Measurements from ENCODE around the gene ZSCAN21.

The ZSCAN21 gene

DNA sequence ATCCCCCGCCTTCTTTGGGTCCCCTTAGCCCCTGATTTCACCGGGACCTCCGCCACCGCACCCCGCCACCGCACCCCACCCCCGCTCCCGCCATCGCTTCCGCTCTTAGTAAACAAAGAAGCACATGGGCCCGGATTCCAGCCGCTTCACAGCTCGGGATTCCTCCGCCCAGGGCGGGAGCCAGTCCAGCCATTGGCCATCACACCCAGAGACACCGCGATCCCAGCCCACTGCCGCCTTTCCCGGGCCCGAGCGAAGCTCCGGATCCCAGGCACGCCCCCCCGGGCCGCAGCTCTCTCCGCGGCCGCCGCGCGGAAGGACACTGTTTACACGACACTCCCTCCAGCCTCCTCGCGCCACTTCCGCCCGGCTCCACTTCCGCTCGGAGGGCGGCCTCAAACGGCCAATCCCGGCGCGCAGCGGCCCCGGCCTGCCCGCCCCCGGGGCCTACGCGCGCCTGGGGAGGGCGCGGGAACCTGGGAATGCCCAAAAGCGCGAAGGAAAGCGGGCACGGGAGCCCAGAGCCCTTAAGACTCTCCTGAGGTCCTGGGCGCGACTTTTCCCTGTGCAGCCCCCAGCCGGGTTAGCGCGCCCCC, 50.9 kb downstream of the ZSCAN21 start:
- ATAC-seq: peak; percentile 73
- DNase-seq: peak; percentile 91

DNA sequence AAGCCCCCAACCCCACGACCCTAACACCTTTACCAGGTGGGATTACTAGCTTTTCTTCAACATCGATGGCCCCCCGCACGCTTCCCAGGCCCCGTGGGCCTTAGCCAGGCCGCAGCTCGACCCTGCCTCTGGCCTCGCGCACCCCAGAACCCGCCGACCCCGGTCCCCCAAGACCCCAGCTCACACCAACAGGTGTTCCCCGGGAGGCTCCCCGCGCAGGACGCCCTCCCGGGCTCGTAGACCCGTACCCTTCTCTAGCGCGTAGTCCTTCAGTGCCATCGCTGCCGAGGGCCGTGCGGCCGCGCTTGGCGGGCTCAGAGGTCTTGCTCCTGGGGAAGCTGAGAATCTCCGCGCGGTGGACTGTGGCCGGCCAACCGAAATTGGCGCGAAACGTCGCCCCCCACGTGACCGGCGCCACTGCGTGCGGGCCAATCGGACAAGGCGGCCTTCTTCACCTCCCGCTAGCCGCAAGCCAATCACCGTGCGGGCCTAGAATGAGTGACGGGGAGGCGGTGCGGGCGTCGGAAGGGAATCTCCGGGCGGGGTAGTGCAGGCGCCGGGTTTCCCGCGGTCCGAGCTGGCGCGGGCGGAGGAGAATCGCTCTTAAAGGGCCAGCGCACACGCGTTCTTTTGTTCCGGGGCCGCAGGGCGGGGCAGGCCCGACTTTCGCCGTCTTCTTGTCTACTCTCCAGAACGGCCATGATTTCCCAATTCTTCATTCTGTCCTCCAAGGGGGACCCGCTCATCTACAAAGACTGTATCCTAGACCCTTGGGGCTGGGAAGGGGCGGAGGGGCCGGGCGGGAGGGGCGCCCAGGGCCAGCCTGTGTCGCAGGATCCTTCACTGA, 51.7 kb downstream of the ZSCAN21 start, which contains the start of the genes AP4M1 and MCM7:
Gene AP4M1, plus strand, starts transcription at position 628 of the 847 bp plus-strand sequence. Its CDS starts 72 bp downstream, at position 700.
Gene MCM7, minus strand, starts transcription at position 382 of the 847 bp plus-strand sequence. Its CDS starts 103 bp downstream, at position 279.
- peak; percentile 91 for ATAC-seq
- peak; percentile 99 for DNase-seq

DNA sequence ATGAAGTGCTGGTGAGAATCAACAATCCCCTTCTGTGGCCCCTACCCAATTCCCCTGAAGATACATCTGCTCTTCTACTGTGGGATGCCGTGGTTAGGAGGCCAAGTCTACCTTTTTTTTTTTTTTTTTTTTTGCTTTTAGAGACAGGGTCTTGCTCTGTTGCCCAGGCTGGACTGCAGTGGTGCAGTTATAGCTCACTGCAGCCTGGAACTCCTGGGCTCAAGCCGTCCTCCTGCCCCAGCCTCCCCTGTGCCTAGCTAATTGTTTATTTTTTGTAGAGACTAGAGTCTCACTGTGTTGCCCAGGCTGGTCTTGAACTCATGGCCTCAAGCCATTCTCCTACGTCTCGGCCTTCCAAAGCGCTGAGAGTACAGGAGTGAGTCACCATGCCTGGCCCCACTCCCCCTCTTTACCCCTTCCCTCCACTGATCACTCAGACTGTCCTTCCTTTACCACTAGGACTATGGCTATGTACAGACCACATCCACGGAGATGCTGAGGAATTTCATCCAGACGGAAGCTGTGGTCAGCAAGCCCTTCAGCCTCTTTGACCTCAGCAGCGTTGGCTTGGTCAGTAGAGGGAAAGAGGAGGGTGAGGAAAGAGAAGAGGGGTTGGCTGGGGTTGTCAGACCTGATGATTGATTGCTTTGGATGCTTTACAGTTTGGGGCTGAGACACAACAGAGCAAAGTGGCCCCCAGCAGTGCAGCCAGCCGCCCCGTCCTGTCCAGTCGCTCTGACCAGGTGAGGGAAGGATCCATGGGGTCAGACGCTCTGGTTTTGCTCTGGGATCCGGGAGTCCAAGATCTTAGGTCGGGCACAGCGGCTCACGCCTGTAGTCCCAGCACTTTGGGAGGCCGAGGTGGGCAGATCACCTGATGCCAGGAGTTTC, 53.6 kb downstream of the ZSCAN21 start:
- ATAC-seq (no peak), DNase-seq (no peak)

DNA sequence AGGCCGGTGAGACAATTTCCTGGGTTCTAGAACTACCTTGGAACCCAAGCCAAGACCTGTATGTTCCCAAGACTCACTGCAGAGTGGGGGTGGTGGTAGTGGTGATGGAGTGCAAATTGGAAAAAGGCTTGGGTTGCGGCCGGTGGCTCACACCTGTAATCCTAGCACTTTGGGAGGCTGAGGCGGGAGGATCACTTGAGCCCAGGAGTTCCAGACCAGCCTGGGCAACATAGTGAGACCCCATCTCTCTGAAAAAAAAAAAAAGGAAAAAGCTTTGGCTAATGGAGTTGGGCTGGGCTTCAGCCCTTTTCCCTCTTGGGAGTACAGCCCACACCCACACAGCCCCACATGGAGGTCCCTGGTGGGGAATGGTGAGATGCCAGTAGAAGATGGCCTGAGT, 56.0 kb downstream of the ZSCAN21 start:
- no peak for DNase-seq
- no peak for ATAC-seq

DNA sequence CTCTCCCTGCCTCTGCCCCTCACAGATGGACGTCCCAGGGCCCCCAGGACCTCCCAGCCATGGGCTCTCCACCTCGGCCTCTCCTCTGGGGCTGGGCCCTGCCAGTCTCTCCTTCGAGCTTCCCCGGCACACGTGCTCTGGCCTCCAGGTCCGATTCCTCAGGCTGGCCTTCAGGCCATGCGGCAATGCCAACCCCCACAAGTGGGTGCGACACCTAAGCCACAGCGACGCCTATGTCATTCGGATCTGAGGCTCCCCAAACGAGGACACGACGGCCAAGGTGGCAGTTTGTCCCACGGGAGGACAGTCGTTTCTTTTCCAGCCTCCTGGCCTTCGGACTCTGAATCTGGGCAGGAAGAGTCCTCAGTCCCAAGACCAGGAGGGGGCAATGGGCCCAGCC, 57.1 kb downstream of the ZSCAN21 start:
- DNase-seq (no peak), ATAC-seq (no peak)

DNA sequence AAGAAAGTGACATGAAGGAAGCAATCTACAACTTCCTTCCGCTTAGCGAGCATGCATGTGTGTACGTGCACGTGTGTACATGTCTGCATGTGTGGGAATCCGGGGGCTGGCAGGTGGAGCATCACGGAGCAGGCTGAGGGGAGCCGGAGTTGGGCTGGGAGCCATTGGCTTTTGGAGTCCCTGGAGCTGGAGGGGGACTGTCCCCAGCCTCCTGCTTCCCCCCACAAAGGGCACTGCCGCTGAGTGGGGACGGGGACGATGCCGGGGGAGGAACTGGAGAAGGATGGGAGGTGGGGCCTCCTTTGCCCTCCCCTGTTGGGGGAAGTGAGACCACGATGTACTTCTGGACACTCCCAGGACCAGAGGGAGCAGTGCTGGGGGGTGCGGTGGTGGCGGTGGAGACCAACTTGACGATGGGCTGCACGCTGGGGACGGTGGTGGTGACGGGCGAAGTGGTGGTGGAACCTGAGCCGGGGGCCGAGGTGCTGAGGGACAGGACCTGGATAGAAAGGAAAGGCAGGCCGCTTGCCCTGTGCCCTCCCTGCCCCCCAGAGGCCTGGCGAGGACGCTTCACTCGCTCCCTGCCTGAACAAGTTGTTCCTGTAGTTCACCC, 57.7 kb downstream of the ZSCAN21 start:
- DNase-seq (no peak), ATAC-seq (no peak)

DNA sequence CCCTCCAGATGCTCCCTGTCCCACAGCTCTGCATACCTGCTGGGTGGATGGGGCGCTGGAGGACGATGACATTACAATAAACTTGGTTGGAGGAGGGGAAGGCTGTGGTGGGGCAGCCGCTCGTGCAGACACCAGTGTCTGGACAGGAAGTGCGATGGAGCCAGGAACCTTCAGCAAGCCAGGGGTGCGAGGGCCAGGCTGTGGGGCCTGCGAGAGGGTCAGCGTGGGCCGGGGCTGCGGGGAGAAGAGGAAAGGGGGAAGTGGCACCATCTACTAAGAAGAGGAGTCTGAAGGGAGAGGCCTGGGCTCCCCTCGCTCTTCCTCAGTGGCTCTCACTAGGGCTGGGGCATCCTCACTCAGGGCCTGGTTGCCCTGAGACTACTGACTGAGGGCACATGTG, 58.3 kb downstream of the ZSCAN21 start:
- ATAC-seq: no peak
- no peak for DNase-seq

DNA sequence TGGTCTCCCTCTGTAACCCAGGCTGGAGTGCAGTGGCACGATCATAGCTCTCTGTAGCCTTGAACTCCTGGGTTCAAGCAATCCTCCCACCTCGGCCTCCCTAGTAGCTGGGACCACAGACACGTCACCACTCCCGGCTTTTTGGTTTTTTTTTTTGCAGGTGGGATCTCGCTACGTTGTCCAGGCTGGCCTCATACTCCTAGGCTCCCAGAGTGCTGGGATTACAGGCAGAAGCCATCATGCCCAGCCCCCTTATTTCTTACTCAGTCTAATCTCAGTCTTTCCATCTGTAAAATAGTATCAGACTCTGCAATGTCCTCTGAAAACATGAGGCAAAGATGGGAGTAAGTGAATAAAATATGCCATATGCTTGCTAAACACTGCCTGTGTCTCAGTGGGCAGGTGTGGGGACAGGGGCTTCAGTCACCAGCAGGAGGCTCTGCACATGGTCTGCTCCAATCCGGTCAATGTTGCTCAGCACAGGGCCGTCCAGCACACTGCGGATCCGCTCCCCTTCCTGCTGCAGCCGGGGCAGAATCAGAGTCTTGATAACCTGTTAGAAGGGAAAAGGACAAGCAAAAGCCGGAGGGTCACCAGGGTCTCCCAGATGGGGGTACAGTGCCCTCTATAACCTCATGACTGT, 60.1 kb downstream of the ZSCAN21 start:
- ATAC-seq (no peak), DNase-seq (no peak)

DNA sequence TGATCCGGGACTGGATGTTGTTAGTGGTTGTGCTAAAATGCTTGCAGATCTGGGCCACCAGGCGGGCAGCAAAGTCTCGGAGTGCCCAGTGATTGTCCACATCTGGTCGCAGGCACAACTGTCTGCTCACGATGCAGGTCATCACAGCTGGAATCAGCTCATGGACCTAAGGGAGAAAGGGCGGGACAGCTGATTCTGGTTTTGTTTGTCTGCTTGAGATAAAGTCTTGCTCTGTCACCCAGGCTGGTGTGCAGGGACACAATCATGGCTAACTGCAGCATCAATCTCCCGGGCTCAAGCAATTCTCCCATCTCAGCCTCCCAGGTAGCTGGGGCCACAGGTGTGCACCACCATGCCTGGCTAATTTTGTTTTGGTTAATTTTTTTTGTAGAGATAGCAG, 61.6 kb downstream of the ZSCAN21 start:
- DNase-seq: no peak
- no peak for ATAC-seq

DNA sequence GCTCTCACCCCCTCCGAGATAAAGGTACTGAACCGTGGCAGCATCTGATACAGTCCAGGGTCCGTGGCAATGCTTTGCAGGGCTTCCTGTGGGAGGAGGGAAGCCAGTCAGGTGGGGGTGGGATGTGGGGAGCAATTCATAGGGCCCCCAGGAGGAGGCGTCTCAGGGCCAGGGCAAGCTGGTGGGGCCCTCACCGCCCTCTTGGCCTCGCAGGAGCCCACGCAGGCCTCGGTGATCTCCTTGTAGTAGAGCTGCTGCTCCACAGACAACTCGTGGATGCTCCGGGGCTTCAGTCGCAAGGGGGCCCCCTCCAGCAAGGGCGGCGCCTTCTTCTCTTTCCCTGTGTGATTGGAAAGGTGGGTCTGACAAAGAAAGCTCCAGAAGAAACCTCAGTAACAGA, 62.3 kb downstream of the ZSCAN21 start:
- ATAC-seq (no peak), DNase-seq (no peak)
